COLO668 (cell line): ENCODE measurements around the gene SHD.

Experiments used
- DNase-seq: peaks from one replicate; lab custom pipeline; 2025; ENCODE audit not compliant: unreplicated experiment; lab: John Stamatoyannopoulos, UW

SHD gene

GRCh38 chr19:4297901-4298809 lies 19.1 kb downstream of the SHD start:
- DNase-seq = no peak

DNA sequence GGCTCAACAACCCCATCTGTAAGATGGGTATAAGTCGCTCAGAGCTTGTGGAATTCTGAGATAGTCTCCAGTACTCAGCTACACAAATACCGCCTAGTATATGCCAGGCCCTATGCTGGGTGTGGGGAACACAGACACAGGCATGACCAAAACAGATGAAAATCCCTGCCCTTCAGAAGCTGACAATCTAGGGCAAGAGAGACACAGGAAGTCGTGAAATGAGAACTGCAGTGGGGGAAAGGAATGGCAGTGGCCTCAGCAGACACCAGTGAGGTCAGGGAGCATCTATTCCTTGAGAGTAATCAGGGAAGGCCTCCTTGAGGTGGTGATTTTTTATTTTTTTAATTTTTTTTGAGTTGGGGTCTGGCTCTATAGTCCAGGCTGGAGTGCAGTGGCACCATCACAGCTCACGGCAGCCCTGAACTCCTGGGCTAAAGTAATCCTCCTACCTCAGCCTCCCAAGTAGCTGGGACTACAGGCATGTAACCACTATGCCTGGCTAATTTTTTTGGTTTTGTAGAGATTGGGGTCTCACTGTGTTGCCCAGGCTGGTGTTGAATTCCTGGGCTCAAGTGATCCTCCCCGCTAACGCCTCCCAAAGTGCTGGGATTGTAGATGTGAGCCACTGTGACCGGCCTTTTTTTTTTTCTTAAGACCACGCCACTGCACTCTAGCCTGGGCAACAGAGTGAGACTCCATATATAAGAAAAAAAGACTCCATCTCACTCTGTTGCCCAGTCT lies 19.9 kb downstream of the SHD start:
- no peak for DNase-seq

- no peak for DNase-seq
These were observed 21.5 kb downstream of the SHD start for GRCh38 chr19:4300589-4300988.

DNA sequence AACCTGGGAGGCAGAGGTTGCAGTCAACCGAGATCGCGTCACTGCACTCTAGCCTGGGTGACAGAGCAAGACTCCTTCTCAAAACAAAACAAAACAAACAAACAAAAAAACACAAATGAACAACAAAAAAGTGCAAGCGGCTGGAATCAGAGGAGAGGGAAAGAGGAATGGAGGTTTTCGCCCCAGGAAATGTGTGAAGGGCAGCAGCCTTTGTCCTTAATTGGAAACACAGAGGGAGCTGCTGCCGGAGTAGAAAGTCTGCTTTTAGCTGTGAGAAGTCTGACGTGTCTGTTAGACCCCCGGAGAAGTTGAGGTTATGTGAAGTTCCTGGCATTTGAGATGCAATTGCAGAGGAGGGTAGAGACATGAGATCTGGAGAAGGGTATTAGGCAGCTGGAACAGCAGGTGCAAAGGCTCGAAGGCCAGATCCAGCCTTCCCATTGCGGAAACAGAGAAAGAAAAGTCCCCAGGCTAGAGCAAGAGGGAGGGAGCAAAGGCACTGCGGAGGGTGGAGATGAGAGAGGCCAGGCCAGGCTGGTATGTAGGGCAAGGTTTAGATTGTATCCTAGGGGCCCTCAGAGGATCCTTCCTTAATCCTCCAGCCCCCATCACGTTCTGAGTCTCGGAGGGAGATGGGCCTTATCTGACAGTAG lies 22.6 kb downstream of the SHD start:
- DNase-seq = no peak

DNA sequence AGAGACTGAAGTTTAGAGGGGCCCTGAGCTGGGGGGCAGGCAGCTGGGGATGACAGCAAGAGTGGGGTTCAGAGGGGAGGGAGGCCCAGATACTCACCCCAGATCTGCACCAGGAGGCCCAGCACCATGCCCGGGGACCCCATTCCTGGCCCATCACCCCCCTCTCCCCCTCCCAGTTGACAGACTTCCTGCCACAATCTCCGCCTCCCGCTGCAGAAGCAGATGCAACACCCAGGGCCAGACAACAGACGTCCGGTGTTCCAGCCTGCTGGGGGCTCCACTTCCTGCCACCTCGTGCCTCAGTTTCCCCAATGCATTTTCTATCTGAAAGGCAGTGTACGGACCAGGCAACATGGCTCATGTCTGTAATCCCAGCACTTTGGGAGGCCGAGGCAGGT lies 23.2 kb downstream of the SHD start, which contains the start of gene TMIGD2:
Gene TMIGD2, minus strand, starts transcription at position 147 of the 398 bp plus-strand sequence. Its CDS starts 4 bp downstream, at position 143.
- DNase-seq = no peak

DNA sequence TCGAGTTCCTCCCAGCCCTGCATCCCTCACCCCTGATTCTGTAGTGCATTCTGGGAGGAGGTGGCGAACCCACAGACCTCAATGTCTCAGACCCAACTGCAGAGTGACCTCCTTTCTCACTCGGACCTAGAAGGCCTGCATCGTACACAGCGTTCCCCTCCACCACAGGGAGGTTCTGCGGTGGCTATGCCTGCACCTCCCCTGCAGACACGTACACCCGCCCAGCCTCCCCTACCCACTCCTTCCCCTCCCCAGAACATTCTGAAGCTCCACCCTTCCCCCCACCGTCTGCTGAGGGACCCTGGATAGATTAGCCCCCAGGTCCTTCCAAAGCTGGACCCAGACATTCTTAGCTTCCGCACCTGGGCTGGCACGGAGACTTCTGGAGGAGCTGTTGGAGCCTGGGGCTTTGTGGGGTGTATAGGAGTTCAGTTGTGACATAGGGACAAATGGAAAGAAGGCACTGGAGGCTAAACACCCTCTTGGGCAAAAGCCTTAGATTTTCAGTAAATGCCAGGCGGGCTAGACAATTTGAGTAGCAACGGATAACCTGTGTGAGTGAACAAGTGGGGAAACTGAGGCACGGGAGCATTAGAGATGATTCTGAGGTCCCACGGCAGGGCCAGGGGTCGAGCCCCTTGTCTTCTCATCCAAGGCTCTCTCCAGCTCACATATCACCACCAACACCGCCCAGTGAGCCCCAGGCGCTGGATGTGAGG lies 24.9 kb downstream of the SHD start:
- DNase-seq = no peak

DNA sequence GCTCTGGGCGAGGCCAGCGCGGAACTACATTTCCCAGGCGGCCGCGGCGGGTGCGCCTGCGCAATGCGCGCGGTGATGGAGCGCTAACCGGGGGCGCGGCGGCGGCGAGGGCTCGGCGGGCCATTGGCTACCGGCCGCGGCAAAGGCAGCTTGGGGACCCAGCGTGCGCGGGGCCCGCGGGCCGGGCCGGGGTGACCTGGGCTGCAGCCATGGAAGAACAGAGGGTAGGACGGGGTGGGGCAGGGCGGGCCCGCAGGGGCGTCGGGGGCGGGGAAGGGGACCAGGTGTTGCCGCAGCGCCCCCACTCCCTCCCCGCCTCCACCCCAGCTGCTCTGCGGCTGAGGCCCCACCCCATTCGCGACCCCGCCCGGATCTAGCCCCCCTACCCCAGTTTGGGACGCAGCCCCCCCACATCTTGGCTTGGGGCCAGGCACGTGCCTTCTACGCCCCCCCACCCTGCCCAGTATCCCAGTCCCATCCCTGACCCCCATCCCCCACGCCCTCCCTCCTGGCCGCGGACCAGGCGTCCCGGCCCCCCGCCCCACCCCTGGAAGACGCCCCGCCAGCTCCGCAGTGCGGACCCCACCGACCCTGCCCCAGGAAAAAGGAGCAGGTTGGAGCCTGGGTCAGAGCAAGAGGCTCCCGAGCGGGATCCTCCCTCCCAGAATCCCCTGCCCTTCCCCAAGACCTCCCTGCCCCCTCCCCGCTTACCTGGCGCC lies 25.6 kb downstream of the SHD start, which contains the start of gene FSD1:
Gene FSD1, plus strand, starts transcription at position 61 of the 719 bp plus-strand sequence. Its CDS starts 149 bp downstream, at position 210.
- peak; percentile 76 for DNase-seq

- DNase-seq = no peak
These were observed 26.2 kb downstream of the SHD start for GRCh38 chr19:4305257-4305612.

- no peak for DNase-seq
These were observed 26.6 kb downstream of the SHD start for GRCh38 chr19:4305659-4306058.

- no peak for DNase-seq
These were observed 31.4 kb downstream of the SHD start for GRCh38 chr19:4310247-4311121.

DNA sequence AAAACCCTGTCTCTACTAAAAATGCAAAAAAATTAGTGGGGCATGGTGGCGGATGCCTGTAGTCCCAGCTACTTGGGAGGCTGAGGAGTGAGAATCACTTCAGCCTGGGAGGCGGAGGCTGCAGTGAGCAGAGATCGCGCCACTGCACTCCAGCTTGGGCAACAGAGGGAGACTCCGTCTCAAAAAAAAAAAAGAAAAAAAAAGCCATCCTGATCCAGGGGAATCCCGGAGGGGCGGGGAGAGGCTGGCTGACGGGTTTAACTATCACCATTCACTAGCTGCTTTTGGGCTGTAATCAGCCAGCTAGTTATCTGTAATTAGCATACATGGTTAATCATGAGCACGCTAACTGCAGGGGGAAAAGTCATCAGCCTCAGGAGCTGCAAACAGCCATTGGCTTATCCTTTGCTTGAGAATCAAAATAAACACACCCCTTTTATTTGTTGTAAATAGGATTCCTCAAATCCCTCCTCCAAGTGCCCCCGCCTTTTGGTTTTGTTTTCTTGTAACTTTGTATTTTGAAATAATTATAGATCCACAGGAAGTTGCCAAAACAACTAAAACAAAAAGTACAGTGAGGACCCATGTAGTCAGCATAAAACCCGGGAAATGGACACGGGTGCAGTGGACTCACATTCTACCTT lies 34.9 kb downstream of the SHD start:
- no peak for DNase-seq

DNA sequence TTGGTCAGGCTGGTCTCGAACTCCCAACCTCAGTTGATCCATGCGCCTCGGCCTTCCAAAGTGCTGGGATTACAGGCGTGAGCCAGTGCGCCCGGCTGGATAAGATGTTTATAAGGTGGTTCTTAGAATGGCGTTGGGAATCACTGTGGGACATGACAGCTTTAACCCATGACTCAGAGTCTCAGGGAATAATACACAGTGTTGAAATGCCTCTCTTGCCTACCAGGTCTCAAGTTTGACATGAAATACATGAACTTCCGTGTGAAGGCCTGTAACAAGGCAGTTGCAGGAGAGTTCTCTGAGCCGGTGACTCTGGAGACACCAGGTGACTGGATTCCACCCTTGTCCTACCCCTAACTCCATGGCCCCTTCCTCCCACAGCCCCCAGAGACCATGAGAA lies 37.9 kb downstream of the SHD start:
- no peak for DNase-seq

DNA sequence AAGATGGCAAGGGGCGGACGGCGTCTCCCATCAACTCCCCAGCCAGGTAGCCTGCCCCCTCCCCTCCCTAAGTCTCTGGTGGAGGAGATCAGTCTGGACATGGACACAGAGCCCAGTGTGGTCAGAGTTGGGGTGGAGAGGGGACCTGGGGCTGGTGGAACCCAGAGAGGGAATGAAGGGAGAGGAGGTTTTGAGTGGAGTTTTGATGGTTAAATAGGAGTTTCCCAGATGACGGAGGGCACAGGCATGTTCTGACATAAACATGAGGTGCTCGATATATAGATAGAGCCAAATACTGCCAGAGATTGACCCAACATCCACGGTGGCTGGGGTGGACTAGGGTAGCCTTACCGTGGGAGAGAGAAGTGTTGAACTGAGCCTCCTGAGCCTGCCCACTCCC lies 39.4 kb downstream of the SHD start:
- DNase-seq = no peak

DNA sequence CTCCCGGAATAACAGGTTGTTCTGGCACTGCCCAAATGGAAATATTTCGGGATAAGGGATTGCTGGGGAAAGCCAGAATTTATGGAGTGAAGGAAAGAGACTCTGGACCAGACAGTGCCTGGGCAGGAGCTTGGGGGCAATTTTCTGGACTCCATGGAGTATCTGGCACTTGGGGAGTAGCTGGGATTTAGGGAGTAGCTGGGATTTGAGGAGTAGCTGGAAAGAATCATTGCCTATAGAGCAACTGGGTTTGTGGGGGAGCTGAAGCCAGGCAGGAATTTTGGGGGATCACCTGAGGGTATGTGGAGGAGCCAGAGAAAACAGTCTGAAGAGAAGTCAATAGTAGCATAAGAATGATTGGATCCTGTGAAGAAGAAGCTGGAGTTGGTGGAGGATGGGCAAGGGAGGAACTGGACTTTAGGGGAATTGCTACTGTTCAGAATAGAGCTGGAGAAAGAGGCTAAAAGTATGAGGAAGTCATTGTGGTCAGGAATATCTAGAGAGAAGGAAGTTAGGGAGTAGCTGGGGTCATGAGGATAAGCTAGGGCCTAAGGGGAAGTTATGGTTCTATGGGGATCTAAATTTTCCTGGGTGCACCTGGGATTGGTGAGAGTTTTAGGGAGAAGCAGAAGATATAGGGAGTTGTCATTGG lies 40.1 kb downstream of the SHD start:
- no peak for DNase-seq

DNA sequence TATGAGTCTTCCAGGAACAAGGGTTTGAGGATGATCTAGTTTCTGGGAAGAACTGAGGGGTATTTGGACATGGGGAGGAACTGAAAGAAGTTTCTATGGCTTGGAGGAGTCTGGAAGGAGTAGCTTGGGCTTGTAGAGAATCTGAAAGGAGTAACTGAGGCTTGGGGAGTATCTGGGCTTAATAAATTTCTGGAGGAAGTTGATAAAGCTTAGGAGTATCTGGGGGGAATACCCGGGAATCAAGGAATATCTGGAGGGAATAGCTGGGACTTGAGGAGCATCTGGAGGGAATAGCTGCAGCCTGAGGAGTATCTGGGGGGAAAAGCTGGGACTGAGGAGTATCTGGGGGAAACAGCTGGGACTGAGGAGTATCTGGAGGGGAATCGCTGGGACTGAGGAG lies 41.4 kb downstream of the SHD start:
- no peak for DNase-seq

- DNase-seq = no peak
These were observed 44.0 kb downstream of the SHD start for GRCh38 chr19:4322942-4323665.

GRCh38 chr19:4323692-4324091 lies 44.6 kb downstream of the SHD start:
- no peak for DNase-seq

DNA sequence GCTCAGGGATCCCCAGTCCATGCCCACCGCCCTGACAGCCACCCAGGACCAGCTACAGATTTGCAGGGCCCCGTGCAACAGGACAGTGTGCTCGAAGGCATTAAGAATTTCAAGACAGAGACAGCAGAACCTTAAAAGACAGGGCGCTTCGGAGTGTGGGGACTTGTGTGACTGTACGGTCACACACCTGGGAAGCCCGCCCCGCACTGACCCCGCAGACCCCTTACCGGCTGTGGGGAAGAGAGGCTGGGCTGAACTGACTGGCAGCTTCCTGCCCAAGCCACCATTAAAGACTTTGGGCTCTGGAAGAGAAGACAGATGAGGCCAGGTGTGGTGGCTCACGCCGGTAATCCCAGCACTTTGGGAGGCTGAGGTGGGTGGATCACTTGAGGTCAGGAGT lies 45.2 kb downstream of the SHD start:
- DNase-seq = no peak
